Measurements from ENCODE around the gene CDH13.

The CDH13 gene

DNA sequence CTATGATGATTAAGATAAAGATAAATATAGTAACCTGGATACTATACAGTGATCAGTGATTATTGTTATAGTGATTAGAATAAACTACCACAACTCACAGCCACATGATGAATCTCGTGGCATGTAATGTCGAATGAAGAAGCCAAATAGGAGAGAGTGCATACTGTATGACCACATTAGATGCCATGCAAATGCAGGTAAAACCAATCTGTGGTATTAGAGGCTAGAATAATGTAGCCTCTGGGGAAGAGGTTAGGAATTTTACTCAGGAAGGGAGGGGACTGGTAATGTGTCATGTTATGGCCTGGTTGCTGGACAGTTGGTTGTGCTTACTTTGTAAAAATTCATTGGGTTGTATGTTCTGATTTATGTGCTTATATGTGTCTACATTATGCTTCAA is 402.7 kb downstream of the CDH13 start:
- no peak for ATAC-seq (ENCODE audit: insufficient read depth, low read depth)
- H3K9ac ChIP-seq (ENCODE audit: low read depth, low read length) = no peak overlapping the region

DNA sequence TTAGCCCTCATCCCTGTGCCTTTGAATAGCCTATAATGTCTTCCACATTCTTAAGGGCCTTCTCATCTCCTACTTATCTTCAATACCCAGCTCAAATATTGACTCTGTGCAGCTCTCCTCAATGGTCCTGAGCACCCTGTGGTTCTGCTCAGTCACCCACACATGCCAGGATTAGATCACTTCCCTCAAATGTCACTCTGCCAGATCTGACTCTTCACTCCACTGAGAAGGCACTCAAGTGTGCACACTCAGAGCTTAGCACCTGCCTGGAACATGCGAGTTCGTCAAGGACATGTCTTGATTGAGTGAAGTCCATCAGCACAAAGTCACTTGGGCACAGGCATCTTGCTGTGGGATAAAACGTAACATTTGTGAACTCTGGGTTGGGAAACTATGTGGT is 404.8 kb downstream of the CDH13 start:
- no peak for TF ChIP-seq EZH2 (IDR thresholded peaks at IDR 0.05; ENCODE audit: borderline replicate concordance, low read depth, low read length, severe bottlenecking)
- TF ChIP-seq, protein P1, sequence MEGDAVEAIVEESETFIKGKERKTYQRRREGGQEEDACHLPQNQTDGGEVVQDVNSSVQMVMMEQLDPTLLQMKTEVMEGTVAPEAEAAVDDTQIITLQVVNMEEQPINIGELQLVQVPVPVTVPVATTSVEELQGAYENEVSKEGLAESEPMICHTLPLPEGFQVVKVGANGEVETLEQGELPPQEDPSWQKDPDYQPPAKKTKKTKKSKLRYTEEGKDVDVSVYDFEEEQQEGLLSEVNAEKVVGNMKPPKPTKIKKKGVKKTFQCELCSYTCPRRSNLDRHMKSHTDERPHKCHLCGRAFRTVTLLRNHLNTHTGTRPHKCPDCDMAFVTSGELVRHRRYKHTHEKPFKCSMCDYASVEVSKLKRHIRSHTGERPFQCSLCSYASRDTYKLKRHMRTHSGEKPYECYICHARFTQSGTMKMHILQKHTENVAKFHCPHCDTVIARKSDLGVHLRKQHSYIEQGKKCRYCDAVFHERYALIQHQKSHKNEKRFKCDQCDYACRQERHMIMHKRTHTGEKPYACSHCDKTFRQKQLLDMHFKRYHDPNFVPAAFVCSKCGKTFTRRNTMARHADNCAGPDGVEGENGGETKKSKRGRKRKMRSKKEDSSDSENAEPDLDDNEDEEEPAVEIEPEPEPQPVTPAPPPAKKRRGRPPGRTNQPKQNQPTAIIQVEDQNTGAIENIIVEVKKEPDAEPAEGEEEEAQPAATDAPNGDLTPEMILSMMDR (IDR thresholded peaks at IDR 0.05; ENCODE audit: borderline replicate concordance, extremely low read depth, low read length, poor library complexity, severe bottlenecking) = no peak
- no peaks in the 10 kb centered on the region for H3K27me3 ChIP-seq (ENCODE audit: insufficient read depth, low read length, poor library complexity)
- H3K9me3 ChIP-seq (ENCODE audit: insufficient read depth, low read length, severe bottlenecking) = no peaks in the 10 kb centered on the region
- no peak overlapping the region for H3K4me2 ChIP-seq (ENCODE audit: insufficient read depth, low read length)
- H3K9ac ChIP-seq (ENCODE audit: low read depth, low read length) = no peak overlapping the region
- H3K36me3 ChIP-seq (ENCODE audit: insufficient read depth, low read length) = no peaks in the 10 kb centered on the region
- H2AFZ ChIP-seq (ENCODE audit: low read depth, low read length) = no peak overlapping the region
- H3K27ac ChIP-seq (ENCODE audit: low read length) = no peak overlapping the region
- no peaks in the 10 kb centered on the region for H3K4me1 ChIP-seq (ENCODE audit: insufficient read depth, low read length)
- DNase-seq = no peak
- no peak for ATAC-seq (ENCODE audit: insufficient read depth, low read depth)
- H3K79me2 ChIP-seq (ENCODE audit: insufficient read depth, low read length) = no peaks in the 10 kb centered on the region
- no peaks in the 10 kb centered on the region for H4K20me1 ChIP-seq (ENCODE audit: insufficient read depth, low read length)
- H3K4me3 ChIP-seq (ENCODE audit: low read depth in 1 of 2, low read length in 2 of 2) = no peak overlapping the region

More for the DNA sequence above, 402.7 kb downstream of the CDH13 start:
- no peak overlapping the region for H3K4me3 ChIP-seq (ENCODE audit: low read depth in 1 of 2, low read length in 2 of 2)
- DNase-seq = no peak
- no peaks in the 10 kb centered on the region for H3K27me3 ChIP-seq (ENCODE audit: insufficient read depth, low read length, poor library complexity)
- TF ChIP-seq EZH2 (IDR thresholded peaks at IDR 0.05; ENCODE audit: borderline replicate concordance, low read depth, low read length, severe bottlenecking) = no peak
- TF ChIP-seq, protein P1 (IDR thresholded peaks at IDR 0.05; ENCODE audit: borderline replicate concordance, extremely low read depth, low read length, poor library complexity, severe bottlenecking) = no peak
- H4K20me1 ChIP-seq (ENCODE audit: insufficient read depth, low read length) = no peaks in the 10 kb centered on the region
- H3K4me2 ChIP-seq (ENCODE audit: insufficient read depth, low read length) = no peak overlapping the region
- no peaks in the 10 kb centered on the region for H3K36me3 ChIP-seq (ENCODE audit: insufficient read depth, low read length)
- H3K27ac ChIP-seq (ENCODE audit: low read length) = no peak overlapping the region
- no peaks in the 10 kb centered on the region for H3K79me2 ChIP-seq (ENCODE audit: insufficient read depth, low read length)
- no peak overlapping the region for H2AFZ ChIP-seq (ENCODE audit: low read depth, low read length)
- H3K9me3 ChIP-seq (ENCODE audit: insufficient read depth, low read length, severe bottlenecking) = no peaks in the 10 kb centered on the region
- no peaks in the 10 kb centered on the region for H3K4me1 ChIP-seq (ENCODE audit: insufficient read depth, low read length)

DNA sequence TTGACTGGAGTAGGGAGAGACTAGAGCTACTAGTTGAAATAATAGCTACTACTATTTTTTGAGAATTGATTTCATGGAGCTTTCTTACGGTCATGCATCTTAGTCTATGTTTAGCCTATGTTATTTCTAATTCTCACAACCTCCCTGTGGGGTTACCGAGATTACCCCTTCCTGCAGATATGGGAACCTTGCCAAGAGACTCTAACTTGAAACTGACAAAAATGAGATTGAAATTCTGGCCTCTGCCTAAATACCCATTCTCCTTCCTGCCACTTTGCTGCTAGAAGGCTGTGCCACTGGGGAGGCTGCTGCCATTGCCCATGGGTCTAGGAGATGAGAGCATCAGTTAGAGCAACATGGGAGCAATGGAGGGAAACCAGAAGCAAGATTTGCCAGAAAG is 410.3 kb downstream of the CDH13 start:
- no peak overlapping the region for H3K9ac ChIP-seq (ENCODE audit: low read depth, low read length)
- H3K36me3 ChIP-seq (ENCODE audit: insufficient read depth, low read length) = no peaks in the 10 kb centered on the region
- DNase-seq (no peak), ATAC-seq (ENCODE audit: insufficient read depth, low read depth) (no peak)
- H3K4me3 ChIP-seq (ENCODE audit: low read depth in 1 of 2, low read length in 2 of 2) = no peak overlapping the region
- no peaks in the 10 kb centered on the region for H3K27me3 ChIP-seq (ENCODE audit: insufficient read depth, low read length, poor library complexity)
- no peaks in the 10 kb centered on the region for H3K79me2 ChIP-seq (ENCODE audit: insufficient read depth, low read length)
- no peaks in the 10 kb centered on the region for H3K4me1 ChIP-seq (ENCODE audit: insufficient read depth, low read length)
- no peak overlapping the region for H2AFZ ChIP-seq (ENCODE audit: low read depth, low read length)
- H4K20me1 ChIP-seq (ENCODE audit: insufficient read depth, low read length) = no peaks in the 10 kb centered on the region
- no peaks in the 10 kb centered on the region for H3K9me3 ChIP-seq (ENCODE audit: insufficient read depth, low read length, severe bottlenecking)
- H3K4me2 ChIP-seq (ENCODE audit: insufficient read depth, low read length) = no peak overlapping the region
- no peak overlapping the region for H3K27ac ChIP-seq (ENCODE audit: low read length)
- TF ChIP-seq, protein P1 (IDR thresholded peaks at IDR 0.05; ENCODE audit: borderline replicate concordance, extremely low read depth, low read length, poor library complexity, severe bottlenecking) = no peak
- TF ChIP-seq EZH2 (IDR thresholded peaks at IDR 0.05; ENCODE audit: borderline replicate concordance, low read depth, low read length, severe bottlenecking) = no peak

DNA sequence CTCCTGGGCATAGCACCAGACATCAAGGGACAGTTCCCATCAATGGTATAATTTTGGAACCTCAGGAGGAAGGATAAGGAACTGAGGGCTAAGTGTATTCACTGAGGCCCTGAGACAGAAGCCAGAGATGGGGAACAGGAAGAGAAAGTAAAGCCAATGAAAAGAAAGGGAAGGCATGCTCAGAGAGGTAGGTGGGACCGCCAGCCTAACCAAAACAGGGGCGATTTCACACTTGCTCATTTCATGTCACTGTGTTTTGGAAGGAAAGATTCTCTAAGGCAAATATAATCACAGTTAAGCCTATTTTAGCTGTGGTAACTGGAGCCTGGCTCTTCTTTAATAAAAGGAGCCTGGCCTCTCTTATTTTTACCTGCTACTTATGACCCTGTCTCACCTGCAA is 411.1 kb downstream of the CDH13 start:
- no peak for DNase-seq
- no peaks in the 10 kb centered on the region for H3K9me3 ChIP-seq (ENCODE audit: insufficient read depth, low read length, severe bottlenecking)
- ATAC-seq (ENCODE audit: insufficient read depth, low read depth) = no peak
- H3K4me3 ChIP-seq (ENCODE audit: low read depth in 1 of 2, low read length in 2 of 2) = no peak overlapping the region
- H3K9ac ChIP-seq (ENCODE audit: low read depth, low read length) = no peak overlapping the region
- no peaks in the 10 kb centered on the region for H4K20me1 ChIP-seq (ENCODE audit: insufficient read depth, low read length)
- no peak for TF ChIP-seq EZH2 (IDR thresholded peaks at IDR 0.05; ENCODE audit: borderline replicate concordance, low read depth, low read length, severe bottlenecking)
- TF ChIP-seq, protein P1 (IDR thresholded peaks at IDR 0.05; ENCODE audit: borderline replicate concordance, extremely low read depth, low read length, poor library complexity, severe bottlenecking) = no peak
- H3K27me3 ChIP-seq (ENCODE audit: insufficient read depth, low read length, poor library complexity) = no peaks in the 10 kb centered on the region
- H3K27ac ChIP-seq (ENCODE audit: low read length) = no peak overlapping the region
- no peaks in the 10 kb centered on the region for H3K36me3 ChIP-seq (ENCODE audit: insufficient read depth, low read length)
- H2AFZ ChIP-seq (ENCODE audit: low read depth, low read length) = no peak overlapping the region
- H3K79me2 ChIP-seq (ENCODE audit: insufficient read depth, low read length) = no peaks in the 10 kb centered on the region
- H3K4me2 ChIP-seq (ENCODE audit: insufficient read depth, low read length) = no peak overlapping the region
- H3K4me1 ChIP-seq (ENCODE audit: insufficient read depth, low read length) = no peaks in the 10 kb centered on the region
